Anterior cingulate cortex (tissue), 58 donors: Measurements from ENCODE around the gene CHST8.

ENCODE experiments used
- DNase-seq, 58 donors: peaks; one replicate each; lab custom pipeline; 2025; lab: John Stamatoyannopoulos, UW

Gene CHST8

GRCh38 chr19:33802001-33802400 lies 180.2 kb downstream of the CHST8 start:
- DNase-seq = no peak

GRCh38 chr19:33802801-33803200 lies 181.0 kb downstream of the CHST8 start:
- DNase-seq = no peak

- DNase-seq = no peak
Observed at GRCh38 chr19:33803383-33803782, 181.6 kb downstream of the CHST8 start.

- peak in 29 of 58 donors; percentile 8 to 61 (median 37) for DNase-seq
Observed at GRCh38 chr19:33804021-33804799, 182.5 kb downstream of the CHST8 start.

GRCh38 chr19:33805313-33805712 lies 183.6 kb downstream of the CHST8 start:
- no peak for DNase-seq

- DNase-seq = no peak
Observed at GRCh38 chr19:33805840-33806433, 184.2 kb downstream of the CHST8 start.

- DNase-seq = no peak
Observed at GRCh38 chr19:33806434-33806881, 184.7 kb downstream of the CHST8 start.

GRCh38 chr19:33808399-33808798 lies 186.6 kb downstream of the CHST8 start:
- no peak for DNase-seq

- no peak for DNase-seq
Observed at GRCh38 chr19:33809960-33810359, 188.2 kb downstream of the CHST8 start.

GRCh38 chr19:33810821-33811220 lies 189.1 kb downstream of the CHST8 start:
- DNase-seq = no peak

- no peak for DNase-seq
Observed at GRCh38 chr19:33811246-33811645, 189.5 kb downstream of the CHST8 start.

GRCh38 chr19:33811736-33812387 lies 190.1 kb downstream of the CHST8 start:
- no peak for DNase-seq

- DNase-seq = no peak
Observed at GRCh38 chr19:33812388-33813330, 190.9 kb downstream of the CHST8 start.

GRCh38 chr19:33813391-33814101 lies 191.8 kb downstream of the CHST8 start:
- DNase-seq = no peak

- DNase-seq = no peak
Observed at GRCh38 chr19:33814181-33815165, 192.7 kb downstream of the CHST8 start.

- DNase-seq = peak in 14 of 58 donors; percentile 1 to 57 (median 24)
Observed at GRCh38 chr19:33815380-33816340, 193.9 kb downstream of the CHST8 start.

- no peak for DNase-seq
Observed at GRCh38 chr19:33818411-33818810, 196.7 kb downstream of the CHST8 start.
